H1 (cell line): ENCODE data around the gene MAGED2. TPM values are rescaled to one million over a fixed set of nuclear protein-coding genes. Genes with fewer than 3 reads are reported as not detected.

Experiments used
- CTCF ChIA-PET: fragments of 300-600 bp; sonication (Branson Sonifier 250); formaldehyde crosslinking; loops from one replicate; lab custom pipeline; 2021; ENCODE audit not compliant: partially characterized antibody; lab: Charles Lee
- POLR2A ChIA-PET: fragments of 300-600 bp; sonication (Branson Sonifier 250); formaldehyde crosslinking; loops from one replicate; lab custom pipeline; 2021; ENCODE audit warnings: inconsistent platforms; ENCODE audit not compliant: partially characterized antibody; lab: Charles Lee
- DNase-seq, 2 experiments: peaks; one replicate each; pipeline versions ENCODE4 v3.0.0 to v3.0.0-alpha.2; 2010 to 2022; ENCODE audit warnings: low spot score in 2 of 2, low read depth in 1 of 2, mixed read lengths in 1 of 2
- FAIRE-seq: peaks from 2 replicates; lab custom pipeline; 2011; peaks lifted over from hg19 to GRCh38; lab: Jason Lieb, UNC
- H2AFZ ChIP-seq: 2 replicates; pipeline ENCODE4 v1.8.1; 2012; ENCODE audit warnings: low read length, inconsistent platforms
- H2AK5ac ChIP-seq: 2 replicates; pipeline ENCODE4 v1.6.1; 2013; ENCODE audit warnings: low read depth, low read length
- H2BK120ac ChIP-seq: replicated peaks from 2 replicates; pipeline ENCODE3; 2013; ENCODE audit warnings: low read depth, low read length, inconsistent platforms
- H2BK12ac ChIP-seq: 2 replicates; pipeline ENCODE4 v1.6.1; 2013; ENCODE audit warnings: low read depth, low read length
- H2BK15ac ChIP-seq: 2 replicates; pipeline ENCODE4 v1.6.1; 2013; ENCODE audit warnings: low read length
- H2BK20ac ChIP-seq: 2 replicates; pipeline ENCODE4 v1.6.1; 2013; ENCODE audit warnings: low read length
- H2BK5ac ChIP-seq: 2 replicates; pipeline ENCODE4 v1.6.1; 2013; ENCODE audit warnings: low read depth, low read length
- H3K14ac ChIP-seq: 2 replicates; pipeline ENCODE4 v1.6.1; 2013; ENCODE audit warnings: inconsistent platforms; ENCODE audit not compliant: insufficient read length
- H3K18ac ChIP-seq: 2 replicates; pipeline ENCODE4 v1.6.1; 2013; ENCODE audit warnings: low read length; ENCODE audit errors: extremely low read depth
- H3K23ac ChIP-seq: 2 replicates; pipeline ENCODE4 v1.6.1; 2013; ENCODE audit warnings: inconsistent platforms; ENCODE audit not compliant: insufficient read length
- H3K23me2 ChIP-seq: 2 replicates; pipeline ENCODE4 v1.6.1; 2013; ENCODE audit warnings: low read depth, low read length
- H3K27ac ChIP-seq: 2 replicates; pipeline ENCODE4 v1.6.1; 2011; ENCODE audit warnings: low read depth, low read length, inconsistent platforms
- H3K27me3 ChIP-seq, 4 experiments: replicated peaks in 1 of 4; 1 replicate in 1 of 4; 2 replicates in 3 of 4; pipeline versions ENCODE4 v1.6.1 to v1.8.1; 2011 to 2013; ENCODE audit warnings: low read length in 3 of 4, mild to moderate bottlenecking in 3 of 4, inconsistent platforms in 2 of 4, mixed read lengths in 2 of 4, moderate library complexity in 1 of 4; ENCODE audit not compliant: control insufficient read depth in 3 of 4, insufficient read depth in 3 of 4; ENCODE audit errors: extremely low read depth in 1 of 4
- H3K36me3 ChIP-seq, 4 experiments: 2 replicates each; pipeline versions ENCODE4 v1.6.1 to v1.8.1; 2011 to 2013; ENCODE audit warnings: mild to moderate bottlenecking in 4 of 4, low read length in 3 of 4, moderate library complexity in 2 of 4, control low read depth in 1 of 4, inconsistent platforms in 1 of 4; ENCODE audit not compliant: insufficient read depth in 4 of 4, control insufficient read depth in 2 of 4
- H3K4ac ChIP-seq: replicated peaks from 2 replicates; pipeline ENCODE3; 2013; ENCODE audit warnings: low read length, low read depth, mixed read lengths, inconsistent platforms; ENCODE audit not compliant: insufficient read length
- H3K4me1 ChIP-seq, 4 experiments: replicated peaks in 1 of 4; 1 replicate in 1 of 4; 2 replicates in 3 of 4; pipeline versions ENCODE4 v1.6.1 to v1.8.1; 2011 to 2013; ENCODE audit warnings: low read length in 3 of 4, inconsistent platforms in 2 of 4, mixed read lengths in 1 of 4; ENCODE audit not compliant: insufficient read depth in 4 of 4, control insufficient read depth in 3 of 4
- H3K4me2 ChIP-seq, 2 experiments: 2 replicates each; pipeline versions ENCODE4 v1.6.1 to v1.8.1; 2011 to 2013; ENCODE audit warnings: low read depth in 2 of 2, low read length in 2 of 2, control low read depth in 1 of 2, inconsistent platforms in 1 of 2, mild to moderate bottlenecking in 1 of 2; ENCODE audit not compliant: insufficient read depth in 1 of 2
- H3K4me3 ChIP-seq, 4 experiments: fragments of 200-600, 300-600 bp in 1 of 4; sonication (generic), shearing (Covaris generic), sonication (Bioruptor Twin) in 1 of 4; 2 replicates each; pipeline versions ENCODE4 v1.5.1 to v1.8.1; 2011 to 2016; ENCODE audit warnings: low read length in 4 of 4, low read depth in 3 of 4, control low read depth in 2 of 4, inconsistent platforms in 2 of 4, mild to moderate bottlenecking in 2 of 4, mixed read lengths in 1 of 4, moderate library complexity in 1 of 4; ENCODE audit not compliant: insufficient read depth in 2 of 4; ENCODE audit errors: extremely low read depth in 1 of 4
- H3K56ac ChIP-seq: replicated peaks from 2 replicates; pipeline ENCODE3; 2013; ENCODE audit warnings: low read depth, mild to moderate bottlenecking, mixed read lengths, low read length, inconsistent platforms; ENCODE audit not compliant: insufficient read length
- H3K79me1 ChIP-seq: 2 replicates; pipeline ENCODE4 v1.6.1; 2013; ENCODE audit warnings: low read depth, low read length, control low read depth
- H3K79me2 ChIP-seq, 2 experiments: 2 replicates each; pipeline versions ENCODE4 v1.6.1 to v1.8.1; 2012 to 2013; ENCODE audit warnings: low read length in 2 of 2, mild to moderate bottlenecking in 2 of 2, inconsistent platforms in 1 of 2; ENCODE audit not compliant: insufficient read depth in 2 of 2, control insufficient read depth in 1 of 2
- H3K9ac ChIP-seq, 4 experiments: replicated peaks in 1 of 4; 1 replicate in 1 of 4; 2 replicates in 3 of 4; pipeline versions ENCODE4 v1.6.1 to v1.8.1; 2011 to 2013; ENCODE audit warnings: low read depth in 3 of 4, low read length in 3 of 4, control low read depth in 2 of 4, mild to moderate bottlenecking in 2 of 4, moderate library complexity in 2 of 4, inconsistent platforms in 1 of 4; ENCODE audit errors: extremely low read depth in 1 of 4
- H3K9me3 ChIP-seq, 2 experiments: 2 replicates each; pipeline versions ENCODE4 v1.6.1 to v1.8.1; 2012 to 2013; ENCODE audit warnings: mild to moderate bottlenecking in 2 of 2, moderate library complexity in 2 of 2, control low read depth in 1 of 2, inconsistent platforms in 1 of 2, low read depth in 1 of 2, low read length in 1 of 2, mixed read lengths in 1 of 2; ENCODE audit not compliant: insufficient read depth in 2 of 2
- H4K20me1 ChIP-seq, 2 experiments: replicated peaks in 1 of 2; 2 replicates each; pipeline versions ENCODE3 to v1.8.1; 2011 to 2013; ENCODE audit warnings: inconsistent platforms in 2 of 2, low read length in 2 of 2, mild to moderate bottlenecking in 1 of 2; ENCODE audit not compliant: insufficient read depth in 2 of 2, control insufficient read depth in 1 of 2
- H4K5ac ChIP-seq: 2 replicates; pipeline ENCODE4 v1.6.1; 2013; ENCODE audit warnings: low read length, low read depth, mixed read lengths, inconsistent platforms; ENCODE audit not compliant: insufficient read length
- H4K8ac ChIP-seq: 2 replicates; pipeline ENCODE4 v1.8.0; 2013; ENCODE audit warnings: mild to moderate bottlenecking, moderate library complexity, low read length, inconsistent platforms; ENCODE audit not compliant: insufficient read depth; ENCODE audit errors: extremely low read depth
- H4K91ac ChIP-seq: replicated peaks from 2 replicates; pipeline ENCODE3; 2013; ENCODE audit warnings: low read length, mixed read lengths, inconsistent platforms; ENCODE audit not compliant: insufficient read length
- CBX8 ChIP-seq: fragments of 300-800, 300-1000 bp; sonication (generic); IDR thresholded peaks from 2 replicates; pipeline ENCODE4 v1.7.1; 2016; ENCODE audit warnings: low read depth, low read length, borderline replicate concordance
- CHD1 ChIP-seq: IDR thresholded peaks from 2 replicates; pipeline ENCODE4 v1.6.1; 2012; ENCODE audit warnings: low read depth, low read length, improper control_type of control experiment
- CTCF ChIP-seq, 3 experiments: IDR thresholded peaks; 1 replicate in 2 of 3; 2 replicates in 1 of 3; pipeline versions ENCODE4 v1.5.1 to v1.6.1; 2011; ENCODE audit warnings: low read length in 3 of 3, mild to moderate bottlenecking in 3 of 3, inconsistent platforms in 2 of 3, low read depth in 1 of 3, moderate library complexity in 1 of 3; ENCODE audit not compliant: insufficient read depth in 1 of 3; ENCODE audit errors: control extremely low read depth in 1 of 3
- GABPA ChIP-seq: IDR thresholded peaks from 2 replicates; pipeline ENCODE4 v1.6.1; 2011; ENCODE audit warnings: mild to moderate bottlenecking, low read length, moderate library complexity, borderline replicate concordance; ENCODE audit not compliant: insufficient read depth
- HDAC6 ChIP-seq: IDR thresholded peaks from one replicate; pipeline ENCODE4 v1.7.1; 2012; ENCODE audit warnings: low read depth, mild to moderate bottlenecking, inconsistent platforms, low read length, moderate library complexity
- NANOG ChIP-seq: IDR thresholded peaks from 2 replicates; pipeline ENCODE4 v1.6.1; 2011; ENCODE audit warnings: low read length, low read depth, mild to moderate bottlenecking, inconsistent platforms; ENCODE audit not compliant: insufficient read depth, poor library complexity, severe bottlenecking
- POLR2A ChIP-seq, 2 experiments: IDR thresholded peaks; 1 replicate in 1 of 2; 2 replicates in 1 of 2; pipeline ENCODE4 v1.6.1; 2011; ENCODE audit warnings: low read depth in 2 of 2, low read length in 2 of 2, mild to moderate bottlenecking in 2 of 2; ENCODE audit errors: control extremely low read depth in 1 of 2
- POU5F1 ChIP-seq: IDR thresholded peaks from 2 replicates; pipeline ENCODE4 v1.6.1; 2011; ENCODE audit warnings: low read depth, mild to moderate bottlenecking, low read length, moderate library complexity
- SIRT6 ChIP-seq: IDR thresholded peaks from one replicate; pipeline ENCODE4 v1.7.1; 2012; ENCODE audit warnings: low read length, inconsistent platforms
- SUZ12 ChIP-seq: fragments of 200-600 bp; sonication (generic); IDR thresholded peaks from 2 replicates; pipeline ENCODE4 v1.6.1; 2012; ENCODE audit warnings: mild to moderate bottlenecking, inconsistent platforms, low read length, moderate library complexity, mixed read lengths
- TBP ChIP-seq: IDR thresholded peaks from 2 replicates; pipeline ENCODE4 v1.6.1; 2011; ENCODE audit warnings: low read depth, low read length, improper control_type of control experiment
- WGBS, 2 experiments: shearing (Covaris generic) in 1 of 2; methylation state at CpG; one replicate each; pipeline versions ENCODE4 v1.1.6 to v1.1.7; 2013 to 2015; ENCODE audit warnings: low lambda C conversion rate in 2 of 2, mixed read lengths in 2 of 2, inconsistent platforms in 1 of 2, low coverage in 1 of 2, missing lambda C conversion rate in 1 of 2; ENCODE audit not compliant: insufficient replicate concordance in 2 of 2, insufficient coverage in 1 of 2, insufficient read length in 1 of 2; ENCODE audit errors: extremely low coverage in 1 of 2, missing lambda C conversion rate in 1 of 2; 5-methylcytosine and 5-hydroxymethylcytosine counted together
- polyA plus RNA-seq, 7 experiments: library from polyadenylated mRNA; depleted of rRNA in 3 of 7; stranded (reverse) in 5 of 7; unstranded in 2 of 7; fragments of >200 nt in 5 of 7; fragments of 200-250 nt in 2 of 7; gene quantifications; 1 replicate in 5 of 7; 2 replicates in 1 of 7; 4 replicates in 1 of 7; pipeline versions ENCODE4 v1.2.1 to v1.2.3, GENCODE V29; 2011 to 2013; ENCODE audit warnings: missing spikeins in 2 of 7, mixed read lengths in 2 of 7
- total RNA-seq: library from RNA; stranded (reverse); fragmentation: NEBNext Ultra II Directional; extraction: Animal tissue kit (Norgen Biotek cat#: 25700); gene quantifications from 2 replicates; pipeline ENCODE4 v1.2.1, GENCODE V29; 2021
- TF ChIP-seq, protein P1 (sequence below): IDR thresholded peaks from 2 replicates; pipeline ENCODE4 v1.6.1; 2011; ENCODE audit warnings: low read depth, mild to moderate bottlenecking, low read length; ENCODE audit not compliant: insufficient read depth

Gene MAGED2
- total and polyA plus RNA-seq, 2 of the 8 experiments (the other 6 are each of a cell fraction or from before 2014, with no cell fraction given), result 83.3 to 120 TPM

- FAIRE-seq, result no peak
- CTCF ChIA-PET, result no interaction called here
- H4K5ac ChIP-seq, result no peak overlapping the region
- no peak for TF ChIP-seq HDAC6
- no peak for TF ChIP-seq CTCF (IDR thresholded peaks at IDR 0.05; ENCODE audit: control extremely low read depth in 1 of 3, insufficient read depth in 1 of 3, low read depth in 1 of 3, low read length in 3 of 3)
- no peak for TF ChIP-seq SUZ12
- no peak for TF ChIP-seq GABPA
- TF ChIP-seq NANOG, result no peak
- TF ChIP-seq CBX8, result no peak
- no peak for TF ChIP-seq POLR2A (IDR thresholded peaks at IDR 0.05; ENCODE audit: control extremely low read depth in 1 of 2, low read depth in 2 of 2, low read length in 2 of 2)
- no peak for TF ChIP-seq SIRT6
- TF ChIP-seq, protein P1, sequence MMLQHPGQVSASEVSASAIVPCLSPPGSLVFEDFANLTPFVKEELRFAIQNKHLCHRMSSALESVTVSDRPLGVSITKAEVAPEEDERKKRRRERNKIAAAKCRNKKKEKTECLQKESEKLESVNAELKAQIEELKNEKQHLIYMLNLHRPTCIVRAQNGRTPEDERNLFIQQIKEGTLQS, result no peak
- no peak for TF ChIP-seq TBP
- TF ChIP-seq POU5F1, result no peak
- TF ChIP-seq CHD1, result no peak
These were observed 19.1 kb downstream of the MAGED2 start for GRCh38 chrX:54826598-54826997.

More at GRCh38 chrX:54826598-54826997, 19.1 kb downstream of the MAGED2 start:
- H2BK120ac ChIP-seq, result no peak overlapping the region
- no peak overlapping the region for H2AK5ac ChIP-seq
- H3K27ac ChIP-seq, result no peak overlapping the region
- no peaks in the 10 kb centered on the region for H4K20me1 ChIP-seq
- H3K79me1 ChIP-seq, result no peaks in the 10 kb centered on the region
- H3K4me2 ChIP-seq, result no peak overlapping the region
- no peak overlapping the region for H2BK5ac ChIP-seq
- H3K23ac ChIP-seq, result no peak overlapping the region
- no peaks in the 10 kb centered on the region for H3K79me2 ChIP-seq
- WGBS, 2 experiments, result 67% methylated on average over 1 of the region's 4 CpGs; no CpG with 5 or more reads in 1 of the 2 experiments
- no peak overlapping the region for H3K14ac ChIP-seq
- H2BK15ac ChIP-seq, result no peak overlapping the region
- H3K4ac ChIP-seq, result no peak overlapping the region
- H2BK12ac ChIP-seq, result 0 out of 2 replicates have a peak overlapping the region, but pooled peaks have one; percentile 27
- H3K4me3 ChIP-seq, result no peak overlapping the region
- H3K9ac ChIP-seq, result no peak overlapping the region
- H3K56ac ChIP-seq, result no peak overlapping the region
- no peak overlapping the region for H4K91ac ChIP-seq
- H3K4me1 ChIP-seq, result no peaks in the 10 kb centered on the region
- H3K27me3 ChIP-seq, result no peaks in the 10 kb centered on the region
- no peaks in the 10 kb centered on the region for H3K36me3 ChIP-seq
- no peak for DNase-seq
- no peak overlapping the region for H3K18ac ChIP-seq
- H3K9me3 ChIP-seq, result no peaks in the 10 kb centered on the region
- no peak overlapping the region for H2BK20ac ChIP-seq
- H2AFZ ChIP-seq, result no peak overlapping the region
- POLR2A ChIA-PET, result no interaction called here
- no peak overlapping the region for H4K8ac ChIP-seq
- no peaks in the 10 kb centered on the region for H3K23me2 ChIP-seq
